ENCODE results near the gene SLC37A2.

DNA sequence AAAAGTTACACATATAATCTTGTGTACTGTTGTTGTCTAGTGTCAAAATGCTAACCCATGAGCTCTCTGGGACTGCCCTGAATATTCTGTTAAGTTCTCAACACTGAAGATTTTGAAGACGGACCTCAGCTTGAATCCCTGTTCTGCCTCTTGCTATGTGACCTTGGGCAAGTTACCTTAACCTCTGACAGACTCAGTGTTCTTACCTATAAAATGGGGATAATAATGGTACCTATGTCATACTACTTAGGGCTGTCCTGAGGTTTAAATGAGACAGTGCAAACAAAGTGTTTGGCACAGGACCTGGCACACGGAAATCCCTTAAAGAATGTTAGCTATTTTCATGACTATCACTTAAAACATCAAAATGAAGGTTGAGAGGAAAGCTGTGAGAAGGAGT, 37.0 kb downstream of the SLC37A2 start:
- TF ChIP-seq CTCF (conservative IDR thresholded peaks at IDR 0.05 in 1 of 2, IDR thresholded peaks at IDR 0.05 in 1 of 2; ENCODE audit: extremely low read depth in 1 of 2, insufficient read depth in 1 of 2, low read depth in 1 of 2, low read length in 2 of 2): no peak
- no peak for TF ChIP-seq EZH2 (IDR thresholded peaks at IDR 0.05; ENCODE audit: borderline replicate concordance, low read length)

All from mammary epithelial cell (primary cell).